PC-9 (cell line): ENCODE data around the gene SPOP. TPM values are rescaled to one million over a fixed set of nuclear protein-coding genes. Genes with fewer than 3 reads are reported as not detected.

ENCODE experiments used
- BruUV-seq: library from RNA; stranded (reverse); fragments of 400-500 nt; replicated peaks from 2 replicates; lab custom pipeline; 2021; lab: Mats Ljungman, UMichigan
- CTCF ChIA-PET: fragments of 300-600 bp; sonication (Branson Sonifier 250); formaldehyde crosslinking; loops from one replicate; lab custom pipeline; 2022; ENCODE audit warnings: antibody characterized with exemption; lab: Charles Lee
- POLR2A ChIA-PET: fragments of 300-600 bp; sonication (Branson Sonifier 250); formaldehyde crosslinking; loops from one replicate; lab custom pipeline; 2022; ENCODE audit warnings: antibody characterized with exemption; ENCODE audit not compliant: unreplicated experiment; lab: Charles Lee
- DNase-seq, 2 experiments: peaks; one replicate each; pipeline versions ENCODE4 v3.0.0 to v3.0.0-alpha.2; 2015 to 2022; ENCODE audit warnings: mixed read lengths in 1 of 2
- H2AFZ ChIP-seq: fragments of 200-600 bp; sonication (generic); 2 replicates; pipeline ENCODE4 v1.8.1; 2017; ENCODE audit warnings: antibody characterized with exemption
- H3F3A ChIP-seq: fragments of 200-600 bp; sonication (generic); 2 replicates; pipeline ENCODE4 v1.8.1; 2017; ENCODE audit warnings: antibody characterized with exemption, mild to moderate bottlenecking, low read depth; ENCODE audit not compliant: insufficient read depth
- H3K27ac ChIP-seq: fragments of 200-600 bp; sonication (generic); 2 replicates; pipeline ENCODE4 v1.6.1; 2016; ENCODE audit warnings: mixed run types
- H3K27me3 ChIP-seq: fragments of 200-600 bp; sonication (generic); 2 replicates; pipeline ENCODE4 v1.6.1; 2016; ENCODE audit warnings: low read depth, mixed run types; ENCODE audit not compliant: insufficient read depth
- H3K36me3 ChIP-seq: fragments of 200-600 bp; sonication (generic); 2 replicates; pipeline ENCODE4 v1.6.1; 2016; ENCODE audit warnings: low read depth, mixed run types
- H3K4me1 ChIP-seq: fragments of 200-600 bp; sonication (generic); replicated peaks from 2 replicates; pipeline ENCODE4 v1.6.1; 2016; ENCODE audit warnings: mixed run types; ENCODE audit not compliant: insufficient read depth
- H3K4me2 ChIP-seq: fragments of 200-600 bp; sonication (generic); 2 replicates; pipeline ENCODE4 v1.6.1; 2017; ENCODE audit warnings: mixed run types
- H3K4me3 ChIP-seq: fragments of 200-600 bp; sonication (generic); 2 replicates; pipeline ENCODE4 v1.6.1; 2016; ENCODE audit warnings: mixed run types
- H3K79me2 ChIP-seq: fragments of 200-600 bp; sonication (generic); 2 replicates; pipeline ENCODE4 v1.6.1; 2017; ENCODE audit warnings: low read depth, mixed run types
- H3K9me2 ChIP-seq: fragments of 200-600 bp; sonication (generic); 2 replicates; pipeline ENCODE4 v1.8.1; 2017; ENCODE audit warnings: mild to moderate bottlenecking; ENCODE audit not compliant: insufficient read depth
- H3K9me3 ChIP-seq: fragments of 200-600 bp; sonication (generic); 2 replicates; pipeline ENCODE4 v1.8.1; 2016; ENCODE audit warnings: low read depth; ENCODE audit not compliant: insufficient read depth
- H4K20me1 ChIP-seq: fragments of 200-600 bp; sonication (generic); 2 replicates; pipeline ENCODE4 v1.8.1; 2017; ENCODE audit not compliant: insufficient read depth
- EZH2 ChIP-seq: fragments of 200-600 bp; sonication (generic); IDR thresholded peaks from 2 replicates; pipeline ENCODE4 v1.8.0; 2017; ENCODE audit warnings: antibody characterized with exemption, low read depth
- intact Hi-C: fragments of 100-400 bp; cut with micrococcal nuclease; formaldehyde crosslinking; loops from one replicate; pipeline ENCODE4 v1.10.0; 2022; ENCODE audit not compliant: unreplicated experiment
- total RNA-seq: library from RNA; stranded (reverse); gene quantifications from 2 replicates; pipeline ENCODE4 v1.2.3, GENCODE V29; 2021
- TF ChIP-seq, protein P1 (sequence below): fragments of 200-600 bp; sonication (generic); conservative IDR thresholded peaks from 2 replicates; pipeline ENCODE4 v1.6.1; 2017; ENCODE audit warnings: mixed run types, antibody characterized with exemption, mild to moderate bottlenecking, moderate library complexity

SPOP gene
- total RNA-seq, 1 experiment from 2014 or later, result 41.7 TPM

DNA sequence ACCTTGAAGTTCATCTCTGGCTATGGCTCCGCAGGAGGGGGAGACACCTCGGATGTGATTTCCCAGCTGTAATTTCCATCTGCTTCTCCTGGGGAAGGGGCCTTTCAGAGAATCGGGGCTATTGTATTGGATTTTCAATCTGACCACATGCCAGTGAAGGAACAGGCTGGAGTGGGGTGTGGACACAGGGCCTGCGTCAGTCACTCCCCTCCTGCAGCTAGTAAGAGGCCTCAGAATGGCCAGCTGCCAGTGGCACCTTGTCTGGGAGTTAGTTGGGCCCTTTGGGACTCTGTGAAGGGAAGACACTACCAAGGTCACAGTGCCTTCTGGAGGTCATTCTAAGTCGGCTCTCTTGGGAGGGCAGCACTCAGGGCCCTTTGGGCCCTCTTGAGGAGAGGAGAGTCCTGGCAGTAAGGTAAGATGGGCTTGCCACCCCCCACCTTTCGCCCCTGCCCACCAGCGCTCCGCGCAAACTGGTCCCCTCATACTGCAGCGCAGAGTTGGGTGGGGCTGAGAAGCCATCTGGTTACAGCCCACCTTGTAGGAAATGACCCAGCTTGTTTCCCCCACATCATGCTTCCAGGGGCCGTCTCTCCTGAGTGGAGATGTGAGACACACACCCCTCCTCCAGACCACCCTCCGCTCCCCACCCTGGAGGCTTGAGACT is 96.8 kb downstream of the SPOP start:
- Histone ChIP-seq H2AFZ (no peak overlapping the region), H3K4me2 (no peak overlapping the region), H3K9me2 (no peaks in the 10 kb centered on the region), H3K27me3 (peaks cover 30% of the 10 kb centered on the region), H4K20me1 (no peaks in the 10 kb centered on the region), H3K27ac (no peak overlapping the region), H3K4me3 (no peak overlapping the region), H3K4me1 (peaks cover 7% of the 10 kb centered on the region; the same call in 1 of the 2 replicates), H3K79me2 (no peaks in the 10 kb centered on the region), H3F3A (peaks cover 9% of the 10 kb centered on the region; the same call in 1 of the 2 replicates), H3K9me3 (no peaks in the 10 kb centered on the region), H3K36me3 (no peaks in the 10 kb centered on the region)
- no peak for DNase-seq
- no TSS peak for BruUV-seq
- intact Hi-C loops, result no loop called here
- TF ChIP-seq, protein P1, sequence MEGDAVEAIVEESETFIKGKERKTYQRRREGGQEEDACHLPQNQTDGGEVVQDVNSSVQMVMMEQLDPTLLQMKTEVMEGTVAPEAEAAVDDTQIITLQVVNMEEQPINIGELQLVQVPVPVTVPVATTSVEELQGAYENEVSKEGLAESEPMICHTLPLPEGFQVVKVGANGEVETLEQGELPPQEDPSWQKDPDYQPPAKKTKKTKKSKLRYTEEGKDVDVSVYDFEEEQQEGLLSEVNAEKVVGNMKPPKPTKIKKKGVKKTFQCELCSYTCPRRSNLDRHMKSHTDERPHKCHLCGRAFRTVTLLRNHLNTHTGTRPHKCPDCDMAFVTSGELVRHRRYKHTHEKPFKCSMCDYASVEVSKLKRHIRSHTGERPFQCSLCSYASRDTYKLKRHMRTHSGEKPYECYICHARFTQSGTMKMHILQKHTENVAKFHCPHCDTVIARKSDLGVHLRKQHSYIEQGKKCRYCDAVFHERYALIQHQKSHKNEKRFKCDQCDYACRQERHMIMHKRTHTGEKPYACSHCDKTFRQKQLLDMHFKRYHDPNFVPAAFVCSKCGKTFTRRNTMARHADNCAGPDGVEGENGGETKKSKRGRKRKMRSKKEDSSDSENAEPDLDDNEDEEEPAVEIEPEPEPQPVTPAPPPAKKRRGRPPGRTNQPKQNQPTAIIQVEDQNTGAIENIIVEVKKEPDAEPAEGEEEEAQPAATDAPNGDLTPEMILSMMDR, result no peak
- TF ChIP-seq EZH2, result no peak
- CTCF ChIA-PET, result interaction anchor here (0.6 kb wide), 1 partner anchor 125 kb away, joined by 6 read pairs; no protein-coding TSS in a partner anchor
- POLR2A ChIA-PET, result no interaction called here

DNA sequence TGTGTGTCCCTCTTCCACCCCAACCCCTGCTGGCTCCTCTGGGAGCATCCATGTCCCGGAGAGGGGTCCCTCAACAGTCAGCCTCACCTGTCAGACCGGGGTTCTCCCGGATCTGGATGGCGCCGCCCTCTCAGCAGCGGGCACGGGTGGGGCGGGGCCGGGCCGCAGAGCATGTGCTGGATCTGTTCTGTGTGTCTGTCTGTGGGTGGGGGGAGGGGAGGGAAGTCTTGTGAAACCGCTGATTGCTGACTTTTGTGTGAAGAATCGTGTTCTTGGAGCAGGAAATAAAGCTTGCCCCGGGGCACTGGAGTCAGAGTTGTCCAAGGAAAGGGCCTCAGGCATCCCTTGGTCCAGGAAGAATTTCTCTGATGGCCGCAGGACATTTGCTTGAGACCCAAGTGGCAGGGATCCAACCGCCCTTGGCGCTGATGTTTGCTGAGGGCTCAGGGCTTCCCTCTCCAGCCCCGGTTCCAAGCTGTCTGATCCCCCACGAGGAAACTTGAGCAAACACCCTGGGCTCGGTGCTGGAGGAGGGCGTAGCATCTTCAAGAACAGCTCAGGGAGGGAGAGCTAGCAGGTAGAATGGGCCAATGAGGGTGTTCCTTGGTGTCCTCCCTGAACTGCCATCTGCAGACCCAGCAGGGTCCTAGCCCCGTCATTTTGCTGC is 97.7 kb downstream of the SPOP start:
- ChIA-PET CTCF (no interaction called here), POLR2A (no interaction called here)
- Histone ChIP-seq H3F3A (peaks cover 9% of the 10 kb centered on the region; the same call in 1 of the 2 replicates), H2AFZ (no peak overlapping the region), H3K4me1 (peaks cover 7% of the 10 kb centered on the region; the same call in 1 of the 2 replicates), H3K27ac (no peak overlapping the region), H3K9me2 (no peaks in the 10 kb centered on the region), H3K79me2 (no peaks in the 10 kb centered on the region), H3K27me3 (peaks cover 37% of the 10 kb centered on the region), H3K4me2 (no peak overlapping the region), H3K4me3 (no peak overlapping the region), H4K20me1 (no peaks in the 10 kb centered on the region), H3K9me3 (no peaks in the 10 kb centered on the region), H3K36me3 (no peaks in the 10 kb centered on the region)
- BruUV-seq, result no TSS peak
- DNase-seq, result peak; percentile 44 to 67
- intact Hi-C loops, result no loop called here
- no peak for TF ChIP-seq EZH2
- TF ChIP-seq, protein P1, result no peak

DNA sequence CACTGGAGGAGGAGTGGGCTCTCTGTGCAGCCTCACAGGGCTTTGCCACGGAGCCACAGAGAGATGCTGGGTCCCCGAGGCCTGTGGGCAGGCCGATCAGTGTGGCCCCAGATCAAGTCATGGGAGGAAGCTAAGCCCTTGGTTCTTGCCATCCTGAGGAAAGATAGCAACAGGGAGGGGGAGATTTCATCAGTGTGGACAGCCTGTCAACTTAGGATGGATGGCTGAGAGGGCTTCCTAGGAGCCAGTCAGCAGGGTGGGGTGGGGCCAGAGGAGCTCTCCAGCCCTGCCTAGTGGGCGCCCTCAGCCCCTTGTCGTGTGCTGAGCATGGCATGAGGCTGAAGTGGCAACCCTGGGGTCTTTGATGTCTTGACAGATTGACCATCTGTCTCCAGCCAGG is 98.4 kb downstream of the SPOP start:
- no peak for DNase-seq
- Histone ChIP-seq H4K20me1 (no peaks in the 10 kb centered on the region), H3K9me2 (no peaks in the 10 kb centered on the region), H3K4me1 (peaks cover 7% of the 10 kb centered on the region; the same call in 1 of the 2 replicates), H3K4me3 (no peak overlapping the region), H3K36me3 (no peaks in the 10 kb centered on the region), H3F3A (peaks cover 9% of the 10 kb centered on the region; the same call in 1 of the 2 replicates), H3K27ac (no peak overlapping the region), H2AFZ (no peak overlapping the region), H3K79me2 (no peaks in the 10 kb centered on the region), H3K27me3 (peaks cover 44% of the 10 kb centered on the region), H3K4me2 (no peak overlapping the region), H3K9me3 (no peaks in the 10 kb centered on the region)
- no TSS peak for BruUV-seq
- intact Hi-C loops, result loop anchor here (10.0 kb wide), 2 partner anchors 205 to 505 kb away; partner anchors contain the start of gene KAT7
- TF ChIP-seq, protein P1, result no peak
- no peak for TF ChIP-seq EZH2
- CTCF ChIA-PET, result no interaction called here
- POLR2A ChIA-PET, result no interaction called here
